Sigmoid colon (tissue), 7 donors: ENCODE measurements around the gene STX4. TPM values are rescaled to one million over a fixed set of nuclear protein-coding genes. Genes with fewer than 3 reads are reported as not detected.
A peak's percentile ranks its signal among the peaks of the same experiment; 100 is the strongest.

Source experiments
- DNase-seq: peaks from one replicate; pipeline ENCODE4 v3.0.0-alpha.2; 2019
- H3K27ac ChIP-seq, 4 donors: fragments of 200-600 bp; sonication (generic); one replicate each; pipeline ENCODE4 v1.5.1; 2016 to 2019; ENCODE audit warnings: mild to moderate bottlenecking in 1 of 4
- H3K27me3 ChIP-seq, 3 donors: fragments of 200-600 bp; sonication (generic); one replicate each; pipeline ENCODE4 v1.5.1; 2019; ENCODE audit warnings: mild to moderate bottlenecking in 1 of 3
- H3K36me3 ChIP-seq, 4 donors: fragments of 200-600 bp; sonication (generic); one replicate each; pipeline ENCODE4 v1.5.1; 2016 to 2019
- H3K4me1 ChIP-seq, 4 donors: fragments of 200-600 bp; sonication (generic); one replicate each; pipeline ENCODE4 v1.5.1; 2017 to 2019
- H3K4me3 ChIP-seq, 4 donors: fragments of 200-600 bp; sonication (generic); one replicate each; pipeline ENCODE4 v1.5.1; 2017 to 2019; ENCODE audit warnings: mild to moderate bottlenecking in 2 of 4, moderate library complexity in 1 of 4
- H3K9me3 ChIP-seq, 4 donors: fragments of 200-600 bp in 3 of 4; sonication (generic) in 3 of 4; one replicate each; pipeline versions ENCODE4 v1.5.1 to v1.6.1; 2013 to 2019
- CTCF ChIP-seq, 4 experiments: fragments of 450-650 bp in 3 of 4; fragments of 200-600 bp in 1 of 4; IDR thresholded peaks; one replicate each; pipeline ENCODE4 v1.5.1; 2016 to 2019; ENCODE audit warnings: antibody characterized with exemption in 4 of 4, mild to moderate bottlenecking in 3 of 4, moderate library complexity in 2 of 4
- EP300 ChIP-seq, 4 donors: sonication (generic); formaldehyde crosslinking; IDR thresholded peaks; one replicate each; pipeline ENCODE4 v1.6.1; 2017; ENCODE audit warnings: antibody characterized with exemption in 4 of 4
- POLR2A ChIP-seq, 2 donors: fragments of 450-650 bp; IDR thresholded peaks; one replicate each; pipeline ENCODE4 v1.6.1; 2016; ENCODE audit warnings: antibody characterized with exemption in 2 of 2, mild to moderate bottlenecking in 2 of 2, moderate library complexity in 2 of 2
- POLR2AphosphoS5 ChIP-seq, 4 donors: sonication (generic); formaldehyde crosslinking; IDR thresholded peaks; one replicate each; pipeline ENCODE4 v1.6.1; 2017; ENCODE audit warnings: antibody characterized with exemption in 4 of 4
- WGBS, 2 donors: extraction: QIAGEN DNeasy Blood & Tissue Kit; methylation state at CpG; one replicate each; pipeline ENCODE4 v1.1.7; 2013; 5-methylcytosine and 5-hydroxymethylcytosine counted together
- intact Hi-C: fragments of 100-400 bp; cut with DNase I; formaldehyde crosslinking; loops from one replicate; pipeline ENCODE4 v1.15.1; 2023
- polyA plus RNA-seq, 3 donors: library from polyadenylated mRNA; stranded (reverse); fragments of 200-250 nt; gene quantifications; one replicate each; pipeline ENCODE4 v1.2.3, GENCODE V29; 2013
- total RNA-seq, 4 donors: library from RNA; depleted of rRNA; stranded (reverse); fragments of >200 nt; gene quantifications; one replicate each; pipeline ENCODE4 v1.1.0, GENCODE V29; 2016
- donor health status: healthy with polysubstance abuse.
- donor health status: Bipolar disorder and iron deficiency.
- donor health status: healthy.

The STX4 gene
- total and polyA plus RNA-seq, 7 donors, result 23.9 to 76.3 (median 47.2) TPM

GRCh38 chr16:31079342-31079944 lies 46.1 kb downstream of the STX4 start:
- peaks cover 49 to 84% (median 55%) of the 10 kb centered on the region in 4 donors for H3K36me3 ChIP-seq

DNA sequence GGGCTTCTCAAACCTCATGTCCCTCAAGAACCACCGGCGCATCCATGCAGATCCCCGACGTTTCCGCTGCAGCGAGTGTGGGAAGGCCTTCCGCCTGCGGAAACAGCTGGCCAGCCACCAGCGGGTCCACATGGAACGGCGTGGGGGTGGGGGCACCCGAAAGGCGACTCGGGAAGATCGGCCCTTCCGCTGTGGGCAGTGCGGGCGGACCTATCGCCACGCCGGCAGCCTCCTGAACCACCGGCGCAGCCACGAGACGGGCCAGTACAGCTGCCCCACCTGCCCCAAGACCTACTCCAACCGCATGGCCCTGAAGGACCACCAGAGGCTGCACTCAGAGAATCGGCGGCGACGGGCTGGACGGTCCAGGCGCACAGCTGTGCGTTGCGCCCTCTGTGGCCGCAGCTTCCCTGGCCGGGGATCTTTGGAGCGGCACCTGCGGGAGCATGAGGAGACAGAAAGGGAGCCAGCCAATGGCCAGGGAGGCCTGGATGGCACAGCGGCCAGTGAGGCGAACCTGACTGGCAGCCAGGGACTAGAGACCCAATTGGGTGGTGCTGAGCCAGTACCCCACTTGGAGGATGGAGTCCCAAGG lies 46.8 kb downstream of the STX4 start:
- no peaks in the 10 kb centered on the region for H3K27me3 ChIP-seq
- WGBS, 2 donors, result 97% methylated on average over 40 of the region's 40 CpGs
- no peak overlapping the region for H3K27ac ChIP-seq
- no peak overlapping the region for H3K4me3 ChIP-seq
- peaks cover 49 to 91% (median 55%) of the 10 kb centered on the region in 4 donors for H3K36me3 ChIP-seq
- peaks cover 0 to 9% (median 5%) of the 10 kb centered on the region in 4 donors for H3K4me1 ChIP-seq
- intact Hi-C loops, result no loop called here
- no peaks in the 10 kb centered on the region for H3K9me3 ChIP-seq
- TF ChIP-seq EP300 (IDR thresholded peaks at IDR 0.05) (no peak), POLR2AphosphoS5 (IDR thresholded peaks at IDR 0.05) (no peak)
- peak; percentile 57 for DNase-seq

More at GRCh38 chr16:31079342-31079944, 46.1 kb downstream of the STX4 start:
- DNase-seq, result no peak
- 85 to 93% methylated on average over 13 of the region's 13 CpGs for WGBS, 2 donors
- Histone ChIP-seq H3K4me1 (peaks cover 0 to 15% (median 12%) of the 10 kb centered on the region in 4 donors), H3K9me3 (no peaks in the 10 kb centered on the region), H3K27ac (no peak overlapping the region), H3K4me3 (no peak overlapping the region), H3K27me3 (no peaks in the 10 kb centered on the region)
- no peak for TF ChIP-seq POLR2AphosphoS5 (IDR thresholded peaks at IDR 0.05)
- TF ChIP-seq POLR2A (IDR thresholded peaks at IDR 0.05), result no peak
- TF ChIP-seq EP300 (IDR thresholded peaks at IDR 0.05), result no peak
- no peak for TF ChIP-seq CTCF (IDR thresholded peaks at IDR 0.05)
- intact Hi-C loops, result no loop called here

DNA sequence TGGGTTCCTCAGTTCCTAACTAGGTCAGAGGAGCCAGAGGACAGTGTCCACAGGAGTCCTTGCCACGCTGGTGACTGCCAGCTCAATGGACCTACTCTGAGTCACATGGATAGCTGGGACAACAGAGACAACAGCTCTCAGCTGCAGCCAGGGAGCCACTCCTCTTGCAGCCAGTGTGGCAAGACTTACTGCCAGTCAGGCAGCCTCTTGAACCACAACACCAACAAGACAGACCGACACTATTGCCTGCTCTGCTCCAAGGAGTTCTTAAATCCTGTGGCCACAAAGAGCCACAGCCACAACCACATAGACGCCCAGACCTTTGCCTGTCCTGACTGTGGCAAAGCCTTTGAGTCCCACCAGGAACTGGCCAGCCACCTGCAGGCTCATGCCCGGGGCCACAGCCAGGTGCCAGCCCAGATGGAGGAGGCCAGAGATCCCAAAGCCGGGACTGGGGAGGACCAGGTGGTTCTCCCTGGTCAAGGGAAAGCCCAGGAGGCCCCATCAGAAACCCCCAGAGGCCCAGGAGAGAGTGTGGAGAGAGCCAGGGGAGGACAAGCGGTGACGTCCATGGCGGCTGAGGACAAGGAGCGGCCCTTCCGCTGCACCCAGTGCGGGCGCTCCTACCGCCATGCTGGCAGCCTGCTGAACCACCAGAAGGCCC lies 47.5 kb downstream of the STX4 start:
- Histone ChIP-seq H3K9me3 (no peaks in the 10 kb centered on the region), H3K27ac (no peak overlapping the region), H3K27me3 (no peaks in the 10 kb centered on the region), H3K4me1 (peaks cover 0 to 2% (median 0%) of the 10 kb centered on the region in 4 donors), H3K4me3 (no peak overlapping the region), H3K36me3 (peaks cover 52 to 98% (median 55%) of the 10 kb centered on the region in 4 donors)
- no peak for TF ChIP-seq POLR2AphosphoS5 (IDR thresholded peaks at IDR 0.05)
- TF ChIP-seq CTCF (IDR thresholded peaks at IDR 0.05), result no peak
- TF ChIP-seq POLR2A (IDR thresholded peaks at IDR 0.05), result no peak
- no peak for TF ChIP-seq EP300 (IDR thresholded peaks at IDR 0.05)
- DNase-seq, result peak; percentile 60
- 93 to 94% methylated on average over 13 of the region's 13 CpGs for WGBS, 2 donors
- intact Hi-C loops, result no loop called here

DNA sequence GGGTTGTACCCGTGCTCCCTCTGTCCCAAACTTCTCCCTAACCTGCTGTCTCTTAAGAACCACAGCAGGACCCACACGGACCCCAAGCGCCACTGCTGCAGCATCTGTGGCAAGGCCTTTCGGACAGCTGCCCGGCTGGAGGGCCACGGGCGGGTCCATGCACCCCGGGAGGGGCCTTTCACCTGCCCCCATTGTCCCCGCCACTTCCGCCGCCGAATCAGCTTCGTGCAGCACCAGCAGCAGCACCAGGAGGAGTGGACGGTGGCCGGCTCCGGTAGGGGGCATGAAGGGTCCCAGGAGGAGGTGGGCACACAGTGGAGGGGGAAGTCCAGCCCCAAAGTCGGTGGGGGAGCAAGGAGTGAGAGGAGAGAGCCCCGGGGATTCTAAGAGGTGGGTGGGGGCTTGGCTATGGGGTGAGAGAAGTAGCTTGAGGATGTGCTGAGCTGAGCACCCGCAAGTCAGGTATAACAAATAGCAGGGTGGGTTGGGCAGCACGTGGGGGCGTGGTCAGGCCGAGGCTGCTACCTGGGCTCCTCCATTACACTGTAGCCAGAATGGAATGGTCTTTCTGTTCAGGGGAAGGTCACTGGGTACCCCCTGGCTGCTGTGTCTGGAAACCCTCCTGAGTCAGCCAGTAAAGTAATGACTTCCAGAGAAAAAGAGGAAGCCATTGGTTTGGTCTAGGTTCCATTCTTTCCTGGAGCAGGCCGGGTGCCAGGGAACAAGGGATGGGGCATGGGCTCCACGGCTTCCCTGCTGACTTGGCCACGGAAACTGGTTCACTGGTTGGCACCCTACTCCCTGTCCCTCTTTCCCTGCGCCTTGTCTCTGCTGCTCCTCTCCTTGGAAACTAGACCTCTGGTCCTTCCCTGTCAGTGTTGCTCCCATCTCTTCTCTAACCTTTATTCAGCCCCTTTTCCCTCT lies 48.3 kb downstream of the STX4 start:
- intact Hi-C loops, result no loop called here
- H3K4me1 ChIP-seq, result no peaks in the 10 kb centered on the region

More for the DNA sequence above, 48.3 kb downstream of the STX4 start:
- TF ChIP-seq CTCF (IDR thresholded peaks at IDR 0.05), result no peak
- no peak for TF ChIP-seq POLR2A (IDR thresholded peaks at IDR 0.05)
- no peak for TF ChIP-seq POLR2AphosphoS5 (IDR thresholded peaks at IDR 0.05)
- TF ChIP-seq EP300 (IDR thresholded peaks at IDR 0.05), result no peak
- Histone ChIP-seq H3K9me3 (no peaks in the 10 kb centered on the region), H3K27me3 (no peaks in the 10 kb centered on the region), H3K27ac (no peak overlapping the region), H3K4me3 (no peak overlapping the region), H3K36me3 (peaks cover 48 to 97% (median 50%) of the 10 kb centered on the region in 4 donors)
- DNase-seq, result peak; percentile 68
- WGBS, 2 donors, result 84 to 89% methylated on average over 26 of the region's 26 CpGs
